Endothelial cell of umbilical vein (primary cell): Measurements from ENCODE around the gene GIMAP1. TPM values are rescaled to one million over a fixed set of nuclear protein-coding genes. Genes with fewer than 3 reads are reported as not detected.

Source experiments
- BruUV-seq: library from RNA; stranded (reverse); fragments of 400-500 nt; replicated peaks from 2 replicates; lab custom pipeline; 2021; lab: Mats Ljungman, UMichigan
- CTCF ChIA-PET: fragments of 300-600, 350-600 bp; sonication (Branson Sonifier 250); formaldehyde crosslinking; loops from one replicate; lab custom pipeline; 2021; ENCODE audit warnings: antibody characterized with exemption, inconsistent platforms; lab: Charles Lee
- POLR2A ChIA-PET: fragments of 300-600, 350-600 bp; sonication (Branson Sonifier 250); formaldehyde crosslinking; loops from one replicate; lab custom pipeline; 2021; ENCODE audit warnings: antibody characterized with exemption, inconsistent platforms; lab: Charles Lee
- DNase-seq: peaks from one replicate; pipeline ENCODE4 v3.0.0-alpha.2; 2011; ENCODE audit warnings: low read depth, low spot score
- FAIRE-seq: peaks from 2 replicates; lab custom pipeline; 2011; peaks lifted over from hg19 to GRCh38; lab: Jason Lieb, UNC
- H2AFZ ChIP-seq: 2 replicates; pipeline ENCODE4 v1.6.0; 2012; ENCODE audit warnings: low read depth, low read length, control low read depth, inconsistent platforms
- H3K27ac ChIP-seq: 2 replicates; pipeline ENCODE4 v1.5.1; 2011; ENCODE audit warnings: low read depth, mild to moderate bottlenecking, control low read depth, low read length, moderate library complexity; ENCODE audit not compliant: insufficient read depth
- H3K27me3 ChIP-seq, 2 experiments: 2 replicates each; pipeline versions ENCODE4 v1.6.0 to v1.6.1; 2011; ENCODE audit warnings: low read length in 2 of 2, mixed read lengths in 1 of 2; ENCODE audit not compliant: control insufficient read depth in 2 of 2, insufficient read depth in 2 of 2
- H3K36me3 ChIP-seq, 2 experiments: 2 replicates in 1 of 2; 3 replicates in 1 of 2; pipeline ENCODE4 v1.5.1; 2011; ENCODE audit warnings: low read length in 2 of 2, mild to moderate bottlenecking in 1 of 2, moderate library complexity in 1 of 2; ENCODE audit not compliant: control insufficient read depth in 2 of 2, insufficient read depth in 2 of 2; ENCODE audit errors: extremely low read depth in 1 of 2
- H3K4me1 ChIP-seq: 3 replicates; pipeline ENCODE4 v1.5.1; 2011; ENCODE audit warnings: mild to moderate bottlenecking, low read length; ENCODE audit not compliant: control insufficient read depth, insufficient read depth; ENCODE audit errors: extremely low read depth
- H3K4me2 ChIP-seq: 2 replicates; pipeline ENCODE4 v1.6.1; 2011; ENCODE audit warnings: low read length, control low read depth, mixed read lengths; ENCODE audit not compliant: insufficient read depth
- H3K4me3 ChIP-seq, 3 experiments: fragments of 200-600 bp in 1 of 3; sonication (generic), shearing (Covaris generic) in 1 of 3; replicated peaks in 1 of 3; 2 replicates each; pipeline ENCODE4 v1.5.1; 2011 to 2016; ENCODE audit warnings: control low read depth in 3 of 3, low read length in 3 of 3, mild to moderate bottlenecking in 2 of 3, inconsistent platforms in 1 of 3, low read depth in 1 of 3, moderate library complexity in 1 of 3; ENCODE audit not compliant: insufficient read depth in 1 of 3
- H3K79me2 ChIP-seq: 2 replicates; pipeline ENCODE4 v1.6.0; 2012; ENCODE audit warnings: low read length, inconsistent platforms; ENCODE audit not compliant: control insufficient read depth, insufficient read depth
- H3K9ac ChIP-seq: replicated peaks from 2 replicates; pipeline ENCODE3; 2011; ENCODE audit warnings: low read length, control low read depth; ENCODE audit not compliant: insufficient read depth; ENCODE audit errors: extremely low read depth
- H3K9me1 ChIP-seq: replicated peaks from 3 replicates; pipeline ENCODE4 v1.6.0; 2011; ENCODE audit warnings: mild to moderate bottlenecking, low read length; ENCODE audit not compliant: control insufficient read depth, insufficient read depth; ENCODE audit errors: extremely low read depth
- H3K9me3 ChIP-seq: replicated peaks from 2 replicates; pipeline ENCODE4 v1.5.1; 2012; ENCODE audit warnings: low read length, inconsistent platforms; ENCODE audit not compliant: control insufficient read depth, insufficient read depth
- H4K20me1 ChIP-seq: replicated peaks from 2 replicates; pipeline ENCODE3; 2011; ENCODE audit warnings: mild to moderate bottlenecking, low read length; ENCODE audit not compliant: control insufficient read depth, insufficient read depth; ENCODE audit errors: extremely low read depth
- CTCF ChIP-seq, 2 donors: IDR thresholded peaks; 1 replicate in 1 of 2; 2 replicates in 1 of 2; pipeline ENCODE4 v1.5.1; 2011; ENCODE audit warnings: low read length in 2 of 2, mild to moderate bottlenecking in 2 of 2, moderate library complexity in 2 of 2, control low read depth in 1 of 2, inconsistent platforms in 1 of 2, low read depth in 1 of 2; ENCODE audit not compliant: insufficient read depth in 1 of 2; ENCODE audit errors: extremely low read depth in 1 of 2
- EZH2 ChIP-seq: IDR thresholded peaks from 2 replicates; pipeline ENCODE4 v1.6.1; 2012; ENCODE audit warnings: borderline replicate concordance, low read depth, mild to moderate bottlenecking, moderate library complexity, low read length, inconsistent platforms; ENCODE audit not compliant: severe bottlenecking
- FOS ChIP-seq: IDR thresholded peaks from 2 replicates; pipeline ENCODE4 v1.6.1; 2011; ENCODE audit warnings: mild to moderate bottlenecking, low read length, moderate library complexity, borderline replicate concordance; ENCODE audit not compliant: insufficient read depth
- GATA2 ChIP-seq: IDR thresholded peaks from 2 replicates; pipeline ENCODE4 v1.7.0; 2011; ENCODE audit warnings: low read depth, mild to moderate bottlenecking, moderate library complexity, mixed read lengths, low read length; ENCODE audit not compliant: insufficient read length, insufficient read depth
- JUN ChIP-seq: IDR thresholded peaks from 2 replicates; pipeline ENCODE4 v1.6.1; 2011; ENCODE audit warnings: borderline replicate concordance, low read depth; ENCODE audit not compliant: insufficient read length, insufficient read depth
- MYC ChIP-seq: IDR thresholded peaks from one replicate; pipeline ENCODE4 v1.6.1; 2011; ENCODE audit warnings: mild to moderate bottlenecking, low read depth, low read length
- POLR2A ChIP-seq: IDR thresholded peaks from 2 replicates; pipeline ENCODE4 v1.6.1; 2012; ENCODE audit warnings: low read depth, mild to moderate bottlenecking, control low read depth, low read length
- POLR2AphosphoS5 ChIP-seq: IDR thresholded peaks from 2 replicates; pipeline ENCODE4 v1.6.1; 2012; ENCODE audit warnings: low read depth, mild to moderate bottlenecking, control low read depth, low read length, moderate library complexity; ENCODE audit not compliant: insufficient read depth
- dilution Hi-C: fragments of 300-500 bp; cut with MboI; formaldehyde crosslinking; loops from one replicate; pipeline ENCODE4 v1.15.0; 2019; ENCODE audit warnings: low sequenced_read_pairs; ENCODE audit not compliant: extremely low pct_ligation_motif_present
- intact Hi-C: fragments of 100-400 bp; cut with micrococcal nuclease; formaldehyde crosslinking; loops from one replicate; pipeline ENCODE4 v1.10.0; 2022
- polyA plus RNA-seq, 4 experiments: library from polyadenylated mRNA; depleted of rRNA in 3 of 4; stranded (reverse) in 3 of 4; unstranded in 1 of 4; fragments of >200 nt; gene quantifications; 2 replicates each; pipeline versions ENCODE4 v1.2.1 to v1.2.3, GENCODE V29; 2011 to 2012; ENCODE audit warnings: missing spikeins in 1 of 4
- total RNA-seq: library from RNA; stranded (reverse); gene quantifications from 2 replicates; pipeline ENCODE4 v1.2.3, GENCODE V29; 2021
- TF ChIP-seq, protein P1 (sequence below): IDR thresholded peaks from 2 replicates; pipeline ENCODE4 v1.6.1; 2011; ENCODE audit not compliant: insufficient read depth, insufficient read length

GIMAP1 gene
- total and polyA plus RNA-seq, 2 donors (not counting 3 experiments of a cell fraction or from before 2014, with no cell fraction given) = 10.0 to 11.9 TPM

DNA sequence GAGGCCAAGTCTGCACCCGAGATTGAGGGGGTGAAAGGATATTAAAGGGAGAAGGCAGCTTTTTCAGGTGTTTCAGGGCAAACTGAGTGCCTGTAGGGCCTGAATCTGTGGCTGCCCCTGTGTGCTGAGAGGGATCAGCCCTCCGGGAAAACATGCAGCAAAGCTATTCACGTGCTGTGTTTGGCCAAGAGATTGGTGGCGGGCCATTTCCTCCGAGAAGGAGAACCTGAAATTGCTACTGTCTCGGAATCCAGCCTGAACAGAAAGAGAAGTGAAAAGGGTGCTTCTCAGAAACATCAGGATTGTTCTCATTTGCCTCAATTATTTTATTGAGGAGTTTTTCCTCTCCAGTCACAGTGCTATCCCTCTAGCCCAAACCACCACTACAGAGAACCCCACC lies 36.8 kb downstream of the GIMAP1 start:
- Histone ChIP-seq H3K27ac (no peak overlapping the region), H3K9ac (no peak overlapping the region), H2AFZ (no peak overlapping the region), H3K9me3 (no peaks in the 10 kb centered on the region), H4K20me1 (no peaks in the 10 kb centered on the region), H3K4me3 (no peak overlapping the region), H3K9me1 (no peaks in the 10 kb centered on the region), H3K79me2 (no peaks in the 10 kb centered on the region), H3K4me1 (peaks cover 22% of the 10 kb centered on the region), H3K36me3 (no peaks in the 10 kb centered on the region), H3K4me2 (no peak overlapping the region), H3K27me3 (no peaks in the 10 kb centered on the region)
- ChIA-PET CTCF (interaction anchor here (0.8 to 5.1 kb wide), 3 partner anchors 37 to 383 kb away, joined by 3 to 120 read pairs (median 3); partner anchors contain the start of genes GIMAP1 and GIMAP8), POLR2A (no interaction called here)
- BruUV-seq = no TSS peak
- DNase-seq (no peak), FAIRE-seq (no peak)
- dilution Hi-C loops = no loop called here
- TF ChIP-seq MYC (no peak), GATA2 (no peak), CTCF (IDR thresholded peaks at IDR 0.05; ENCODE audit: extremely low read depth in 1 of 2, insufficient read depth in 1 of 2, low read depth in 1 of 2, low read length in 2 of 2) (no peak), EZH2 (no peak), JUN (no peak), POLR2A (no peak), POLR2AphosphoS5 (no peak), FOS (no peak)
- TF ChIP-seq, protein P1, sequence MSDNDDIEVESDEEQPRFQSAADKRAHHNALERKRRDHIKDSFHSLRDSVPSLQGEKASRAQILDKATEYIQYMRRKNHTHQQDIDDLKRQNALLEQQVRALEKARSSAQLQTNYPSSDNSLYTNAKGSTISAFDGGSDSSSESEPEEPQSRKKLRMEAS = no peak
- intact Hi-C loops = loop anchor here (10.0 kb wide), 1 partner anchor 468 kb away; no protein-coding TSS in a partner anchor
